Measurements from ENCODE around the gene FANK1.

GRCh38 chr10:126052171-126052570, 155.8 kb downstream of the FANK1 start:
- TF ChIP-seq CTCF (IDR thresholded peaks at IDR 0.05) = no peak
- no peak for TF ChIP-seq POLR2AphosphoS5 (IDR thresholded peaks at IDR 0.05)
- no peak for TF ChIP-seq POLR2A (IDR thresholded peaks at IDR 0.05)

Measured in upper lobe of left lung (tissue), 4 donors.